HEK293 (cell line): ENCODE data around the gene HSD17B12.

Experiments
- CTCF ChIA-PET: fragments of 350-600 bp; formaldehyde crosslinking; extraction: SDS; loops from one replicate; lab custom pipeline; 2021; ENCODE audit warnings: antibody characterized with exemption; lab: Yijun Ruan, JAX
- POLR2A ChIA-PET: fragments of 300-600 bp; formaldehyde crosslinking; extraction: SDS; loops from one replicate; lab custom pipeline; 2020; ENCODE audit warnings: antibody characterized with exemption, inconsistent platforms; lab: Yijun Ruan, JAX
- H3K27ac ChIP-seq: fragments of 200-500 bp; sonication (Bioruptor generic); 2 replicates; pipeline ENCODE4 v1.5.1; 2014; ENCODE audit warnings: low read depth, low read length, control low read depth, inconsistent platforms; ENCODE audit errors: extremely low read depth
- H3K36me3 ChIP-seq, 2 experiments: fragments of 200-500 bp in 1 of 2; sonication (Bioruptor generic) in 1 of 2; 1 replicate in 1 of 2; 2 replicates in 1 of 2; pipeline ENCODE4 v1.5.1; 2014 to 2017; ENCODE audit warnings: inconsistent platforms in 2 of 2, low read length in 2 of 2; ENCODE audit not compliant: control insufficient read depth in 2 of 2, insufficient read depth in 1 of 2
- H3K4me1 ChIP-seq: fragments of 200-500 bp; sonication (Bioruptor generic); 2 replicates; pipeline ENCODE4 v1.5.1; 2014; ENCODE audit warnings: mild to moderate bottlenecking, low read length, inconsistent platforms; ENCODE audit not compliant: control insufficient read depth, insufficient read depth
- H3K4me3 ChIP-seq: 2 replicates; pipeline ENCODE4 v1.5.1; 2011; ENCODE audit warnings: low read depth, mild to moderate bottlenecking, control low read depth, low read length, moderate library complexity
- H3K9me3 ChIP-seq: fragments of 200-500 bp; sonication (Bioruptor generic); 2 replicates; pipeline ENCODE4 v1.5.1; 2014; ENCODE audit warnings: low read depth, low read length, inconsistent platforms; ENCODE audit not compliant: control insufficient read depth, insufficient read depth
- KLF10 ChIP-seq: fragments of 450-650 bp; IDR thresholded peaks from 2 replicates; pipeline ENCODE4 v1.5.1; 2018; ENCODE audit warnings: missing biosample characterization, mild to moderate bottlenecking, missing genetic modification characterization
- KLF7 ChIP-seq: fragments of 450-650 bp; formaldehyde crosslinking; IDR thresholded peaks from 2 replicates; pipeline ENCODE4 v1.5.1; 2016; ENCODE audit warnings: missing biosample characterization, missing genetic modification characterization, borderline replicate concordance
- SCRT1 ChIP-seq: fragments of 450-650 bp; formaldehyde crosslinking; IDR thresholded peaks from 2 replicates; pipeline ENCODE4 v1.5.1; 2016; ENCODE audit warnings: missing biosample characterization, missing genetic modification characterization, borderline replicate concordance
- ZBTB49 ChIP-seq: fragments of 450-650 bp; formaldehyde crosslinking; IDR thresholded peaks from 2 replicates; pipeline ENCODE4 v1.5.1; 2016; ENCODE audit warnings: missing biosample characterization, missing genetic modification characterization, low read depth
- ZNF157 ChIP-seq: fragments of 450-650 bp; formaldehyde crosslinking; IDR thresholded peaks from 2 replicates; pipeline ENCODE4 v1.5.1; 2016; ENCODE audit warnings: missing biosample characterization, missing genetic modification characterization
- ZNF26 ChIP-seq: fragments of 450-650 bp; formaldehyde crosslinking; IDR thresholded peaks from 2 replicates; pipeline ENCODE4 v1.5.1; 2016; ENCODE audit warnings: missing biosample characterization, missing genetic modification characterization
- ZNF280C ChIP-seq: fragments of 450-650 bp; formaldehyde crosslinking; IDR thresholded peaks from 2 replicates; pipeline ENCODE4 v1.5.1; 2016; ENCODE audit warnings: missing biosample characterization, missing genetic modification characterization
- ZNF362 ChIP-seq: fragments of 450-650 bp; formaldehyde crosslinking; IDR thresholded peaks from 2 replicates; pipeline ENCODE4 v1.5.1; 2016; ENCODE audit warnings: missing biosample characterization, missing genetic modification characterization
- ZNF423 ChIP-seq: fragments of 450-650 bp; formaldehyde crosslinking; IDR thresholded peaks from 2 replicates; pipeline ENCODE4 v1.5.1; 2016; ENCODE audit warnings: missing biosample characterization, missing genetic modification characterization
- ZNF473 ChIP-seq: fragments of 450-650 bp; formaldehyde crosslinking; IDR thresholded peaks from 2 replicates; pipeline ENCODE4 v1.5.1; 2017; ENCODE audit warnings: missing biosample characterization, missing genetic modification characterization
- ZNF513 ChIP-seq: fragments of 450-650 bp; IDR thresholded peaks from 2 replicates; pipeline ENCODE4 v1.5.1; 2018; ENCODE audit warnings: missing biosample characterization, missing genetic modification characterization
- ZNF529 ChIP-seq: fragments of 450-650 bp; formaldehyde crosslinking; IDR thresholded peaks from 2 replicates; pipeline ENCODE4 v1.5.1; 2017; ENCODE audit warnings: missing genetic modification characterization, missing biosample characterization; ENCODE audit not compliant: insufficient replicate concordance
- ZNF530 ChIP-seq: fragments of 450-650 bp; formaldehyde crosslinking; IDR thresholded peaks from 2 replicates; pipeline ENCODE4 v1.5.1; 2016; ENCODE audit warnings: low read depth, missing biosample characterization, missing genetic modification characterization
- ZNF560 ChIP-seq: fragments of 450-650 bp; formaldehyde crosslinking; IDR thresholded peaks from 2 replicates; pipeline ENCODE4 v1.5.1; 2017; ENCODE audit warnings: missing biosample characterization, missing genetic modification characterization, borderline replicate concordance
- ZNF624 ChIP-seq: fragments of 450-650 bp; formaldehyde crosslinking; IDR thresholded peaks from 2 replicates; pipeline ENCODE4 v1.5.1; 2017; ENCODE audit warnings: missing biosample characterization, missing genetic modification characterization
- ZNF626 ChIP-seq: fragments of 450-650 bp; sonication (Bioruptor Pico); formaldehyde crosslinking; IDR thresholded peaks from 2 replicates; pipeline ENCODE4 v1.5.1; 2018; ENCODE audit warnings: missing biosample characterization, missing genetic modification characterization, inconsistent platforms
- ZNF639 ChIP-seq: fragments of 450-650 bp; formaldehyde crosslinking; IDR thresholded peaks from 2 replicates; pipeline ENCODE4 v1.5.1; 2016; ENCODE audit warnings: missing biosample characterization, missing genetic modification characterization
- ZNF660 ChIP-seq: fragments of 450-650 bp; IDR thresholded peaks from 2 replicates; pipeline ENCODE4 v1.5.1; 2018; ENCODE audit warnings: missing biosample characterization, mild to moderate bottlenecking, missing genetic modification characterization
- ZNF692 ChIP-seq: fragments of 450-650 bp; formaldehyde crosslinking; IDR thresholded peaks from 2 replicates; pipeline ENCODE4 v1.5.1; 2016; ENCODE audit warnings: missing biosample characterization, missing genetic modification characterization
- ZNF785 ChIP-seq: fragments of 450-650 bp; formaldehyde crosslinking; IDR thresholded peaks from 2 replicates; pipeline ENCODE4 v1.5.1; 2016; ENCODE audit warnings: missing biosample characterization, missing genetic modification characterization
- ZNF792 ChIP-seq: fragments of 450-650 bp; formaldehyde crosslinking; IDR thresholded peaks from 2 replicates; pipeline ENCODE4 v1.5.1; 2016; ENCODE audit warnings: missing biosample characterization, missing genetic modification characterization
- ZNF843 ChIP-seq: fragments of 450-650 bp; formaldehyde crosslinking; IDR thresholded peaks from 2 replicates; pipeline ENCODE4 v1.5.1; 2016; ENCODE audit warnings: missing biosample characterization, missing genetic modification characterization
- ZSCAN23 ChIP-seq: fragments of 450-650 bp; formaldehyde crosslinking; IDR thresholded peaks from 2 replicates; pipeline ENCODE4 v1.5.1; 2016; ENCODE audit warnings: missing biosample characterization, missing genetic modification characterization
- ZSCAN5A ChIP-seq: fragments of 450-650 bp; formaldehyde crosslinking; IDR thresholded peaks from 2 replicates; pipeline ENCODE4 v1.5.1; 2016; ENCODE audit warnings: missing biosample characterization, missing genetic modification characterization

The HSD17B12 gene

GRCh38 chr11:43758927-43759326 lies 78.4 kb downstream of the HSD17B12 start (continued):
- TF ChIP-seq ZNF513 (tag by site-specific recombination) (no peak), ZBTB49 (tag by site-specific recombination) (no peak), ZNF843 (tag by site-specific recombination) (no peak), ZNF157 (no peak), ZNF529 (tag by site-specific recombination) (no peak), ZNF692 (tag by site-specific recombination) (no peak), ZSCAN23 (no peak)

- H3K27ac ChIP-seq, result no peak overlapping the region
- no peaks in the 10 kb centered on the region for H3K9me3 ChIP-seq
- ChIA-PET POLR2A (no interaction called here), CTCF (interaction anchor here (0.7 kb wide), 1 partner anchor 110 kb away, joined by 5 read pairs; no protein-coding TSS in a partner anchor)
- peaks cover 0 to 19% of the 10 kb centered on the region in 2 experiments; a peak in 1 of 3 replicates for H3K36me3 ChIP-seq
- TF ChIP-seq ZNF785, result no peak
- TF ChIP-seq ZNF792 (tag by site-specific recombination), result no peak
- TF ChIP-seq ZNF624, result no peak
- no peak for TF ChIP-seq ZNF26 (tag by site-specific recombination)
- TF ChIP-seq ZNF530 (tag by site-specific recombination), result no peak
- no peak for TF ChIP-seq ZSCAN5A (tag by site-specific recombination)
- TF ChIP-seq KLF10 (tag by site-specific recombination), result no peak
- TF ChIP-seq ZNF660 (tag by site-specific recombination), result no peak
- no peak for TF ChIP-seq ZNF639 (tag by site-specific recombination)
- no peak for TF ChIP-seq ZNF626 (tag by site-specific recombination)
- TF ChIP-seq ZNF423, result no peak
- no peak for TF ChIP-seq ZNF362
- TF ChIP-seq SCRT1, result no peak
- TF ChIP-seq KLF7, result no peak
- no peak for TF ChIP-seq ZNF560 (tag by site-specific recombination)
- no peak for TF ChIP-seq ZNF280C (tag by site-specific recombination)
- TF ChIP-seq ZNF473, result no peak
- TF ChIP-seq, all 188 proteins: peak for 0
- Histone ChIP-seq H3K4me3 (no peak overlapping the region), H3K4me1 (no peaks in the 10 kb centered on the region)
These were observed 80.4 kb downstream of the HSD17B12 start for GRCh38 chr11:43760902-43761301.
